GM19351 (cell line): Measurements from ENCODE around the gene PEX14.

ENCODE experiments used
- ATAC-seq: cut with Tn5 transposase; IDR thresholded peaks from one replicate; pipeline ENCODE4 v1.9.1; 2021; ENCODE audit warnings: mild to moderate bottlenecking, moderate library complexity; ENCODE audit not compliant: unreplicated experiment

Gene PEX14

GRCh38 chr1:10629816-10630571 lies 155.2 kb downstream of the PEX14 start:
- no peak for ATAC-seq

- ATAC-seq: no peak
These were observed 155.9 kb downstream of the PEX14 start for GRCh38 chr1:10630661-10631120.

GRCh38 chr1:10631121-10631810 lies 156.5 kb downstream of the PEX14 start:
- no peak for ATAC-seq

- ATAC-seq: no peak
These were observed 157.3 kb downstream of the PEX14 start for GRCh38 chr1:10631811-10632593.

GRCh38 chr1:10632691-10633090 lies 157.9 kb downstream of the PEX14 start:
- no peak for ATAC-seq

- no peak for ATAC-seq
These were observed 158.7 kb downstream of the PEX14 start for GRCh38 chr1:10633416-10633815.

- ATAC-seq: no peak
These were observed 159.3 kb downstream of the PEX14 start for GRCh38 chr1:10634075-10634427.

GRCh38 chr1:10634428-10635084 lies 159.8 kb downstream of the PEX14 start:
- ATAC-seq: no peak

- ATAC-seq: no peak
These were observed 160.5 kb downstream of the PEX14 start for GRCh38 chr1:10635085-10635896.

GRCh38 chr1:10635992-10636391 lies 161.2 kb downstream of the PEX14 start:
- no peak for ATAC-seq

GRCh38 chr1:10637400-10637799 lies 162.7 kb downstream of the PEX14 start:
- ATAC-seq: no peak

- no peak for ATAC-seq
These were observed 163.2 kb downstream of the PEX14 start for GRCh38 chr1:10637834-10638558.

- no peak for ATAC-seq
These were observed 163.8 kb downstream of the PEX14 start for GRCh38 chr1:10638559-10639005.

GRCh38 chr1:10639011-10639774 lies 164.4 kb downstream of the PEX14 start:
- ATAC-seq: no peak

GRCh38 chr1:10639775-10640578 lies 165.2 kb downstream of the PEX14 start:
- ATAC-seq: no peak

- ATAC-seq: no peak
These were observed 166.2 kb downstream of the PEX14 start for GRCh38 chr1:10640843-10641553.

- no peak for ATAC-seq
These were observed 167.2 kb downstream of the PEX14 start for GRCh38 chr1:10641976-10642375.
